Measurements from ENCODE around the gene TBC1D5.
A peak's percentile ranks its signal among the peaks of the same experiment; 100 is the strongest.

GRCh38 chr3:17479681-17480405, 262.6 kb downstream of the TBC1D5 start:
- TF ChIP-seq CTCF (IDR thresholded peaks at IDR 0.05 in 8 of 11, conservative IDR thresholded peaks at IDR 0.05 in 3 of 11) (no peak), POLR2AphosphoS5 (IDR thresholded peaks at IDR 0.05) (peak in 1 of 3 donors; percentile 32)
